Esophagus squamous epithelium (tissue), 5 donors: ENCODE results near the gene MTHFSD. TPM values are rescaled to one million over a fixed set of nuclear protein-coding genes. Genes with fewer than 3 reads are reported as not detected.

Experiments used
- DNase-seq: peaks from one replicate; lab custom pipeline; 2025; lab: John Stamatoyannopoulos, UW
- H3K27ac ChIP-seq, 4 donors: fragments of 200-600 bp; sonication (generic); one replicate each; pipeline ENCODE4 v1.5.1; 2016 to 2019; ENCODE audit warnings: mild to moderate bottlenecking in 1 of 4
- H3K27me3 ChIP-seq, 4 donors: fragments of 200-600 bp; sonication (generic); 1 replicate in 3 of 4; 2 replicates in 1 of 4; pipeline versions ENCODE4 v1.5.1 to v1.6.0; 2017 to 2021; ENCODE audit warnings: antibody characterized with exemption in 1 of 4
- H3K36me3 ChIP-seq, 3 donors: fragments of 200-600 bp; sonication (generic); one replicate each; pipeline ENCODE4 v1.5.1; 2016 to 2019
- H3K4me1 ChIP-seq, 3 donors: fragments of 200-600 bp; sonication (generic); one replicate each; pipeline ENCODE4 v1.5.1; 2017 to 2019
- H3K4me3 ChIP-seq, 4 donors: fragments of 200-600 bp; sonication (generic); 1 replicate in 3 of 4; 2 replicates in 1 of 4; pipeline ENCODE4 v1.5.1; 2016 to 2019; ENCODE audit warnings: mild to moderate bottlenecking in 2 of 4, moderate library complexity in 1 of 4
- H3K9me3 ChIP-seq, 3 donors: fragments of 200-600 bp; sonication (generic); one replicate each; pipeline ENCODE4 v1.5.1; 2016 to 2019
- CTCF ChIP-seq, 6 experiments: fragments of 450-650 bp in 4 of 6; fragments of 200-600 bp in 2 of 6; sonication (generic) in 2 of 6; IDR thresholded peaks; one replicate each; pipeline ENCODE4 v1.5.1; 2016 to 2019; ENCODE audit warnings: antibody characterized with exemption in 6 of 6, mild to moderate bottlenecking in 4 of 6, moderate library complexity in 4 of 6
- POLR2A ChIP-seq, 4 donors: fragments of 450-650 bp; IDR thresholded peaks; one replicate each; pipeline ENCODE4 v1.6.1; 2017; ENCODE audit warnings: antibody characterized with exemption in 4 of 4, mild to moderate bottlenecking in 4 of 4, moderate library complexity in 3 of 4
- WGBS, 2 donors: methylation state at CpG; one replicate each; pipeline ENCODE4 v1.1.5; 2018; 5-methylcytosine and 5-hydroxymethylcytosine counted together
- intact Hi-C: fragments of 100-400 bp; cut with DNase I; formaldehyde crosslinking; loops from one replicate; pipeline ENCODE4 v1.15.0; 2022
- total RNA-seq, 4 donors: library from RNA; depleted of rRNA; stranded (reverse); fragments of >200 nt; gene quantifications; one replicate each; pipeline ENCODE4 v1.1.0, GENCODE V29; 2016
- donor health status: DM: yes; HTN: yes; CAD: no.

MTHFSD gene
- total RNA-seq, 4 donors from 2014 or later: 10.7 to 17.7 (median 14.8) TPM

GRCh38 chr16:86512301-86512859, 42.7 kb downstream of the MTHFSD start:
- no peak for DNase-seq

GRCh38 chr16:86511317-86512161, 43.5 kb downstream of the MTHFSD start:
- intact Hi-C loops: no loop called here
- WGBS, 2 donors: 40 to 73% methylated on average over 2 to 3 of the region's 44 CpGs

More at GRCh38 chr16:86512301-86512859, 42.7 kb downstream of the MTHFSD start:
- H3K4me1 ChIP-seq: peaks cover 19 to 58% (median 34%) of the 10 kb centered on the region in 3 donors
- H3K27ac ChIP-seq: peak overlapping the region; percentile 78 to 95 (median 94)
- intact Hi-C loops: no loop called here
- H3K9me3 ChIP-seq: no peaks in the 10 kb centered on the region
- peaks cover 3 to 100% (median 26%) of the 10 kb centered on the region in 4 donors for H3K27me3 ChIP-seq
- TF ChIP-seq CTCF (IDR thresholded peaks at IDR 0.05) (no peak), POLR2A (IDR thresholded peaks at IDR 0.05) (no peak)
- peak overlapping the region; percentile 39 to 69 (median 64) for H3K4me3 ChIP-seq
- WGBS, 2 donors: 20 to 28% methylated on average over 2 to 11 of the region's 24 CpGs
- no peaks in the 10 kb centered on the region for H3K36me3 ChIP-seq

GRCh38 chr16:86510465-86511261, 44.4 kb downstream of the MTHFSD start, which contains the start of gene FOXF1:
Gene FOXF1, plus strand, starts transcription at chr16:86510527. Its CDS starts 43 bp downstream, at chr16:86510570.
- Histone ChIP-seq H3K27me3 (peaks cover 0 to 100% (median 30%) of the 10 kb centered on the region in 4 donors), H3K9me3 (no peaks in the 10 kb centered on the region), H3K4me3 (peak within 1 kb of the TSS; percentile 39 to 69 (median 64)), H3K36me3 (no peaks in the 10 kb centered on the region), H3K4me1 (peaks cover 19 to 67% (median 31%) of the 10 kb centered on the region in 3 donors), H3K27ac (peak within 1 kb of the TSS; percentile 83 to 95 (median 94))
- intact Hi-C loops: no loop called here
- TF ChIP-seq CTCF (IDR thresholded peaks at IDR 0.05) (no peak), POLR2A (IDR thresholded peaks at IDR 0.05) (peak in 2 of 4 donors; percentile 67 to 87)
- 0% methylated on average over 13 of the region's 89 CpGs; no CpG with 5 or more reads in 1 of the 2 donors for WGBS, 2 donors
- no peak for DNase-seq

More at GRCh38 chr16:86511317-86512161, 43.5 kb downstream of the MTHFSD start:
- DNase-seq: no peak
- Histone ChIP-seq H3K9me3 (no peaks in the 10 kb centered on the region), H3K4me3 (peak overlapping the region; percentile 39 to 69 (median 64)), H3K27me3 (peaks cover 3 to 100% (median 30%) of the 10 kb centered on the region in 4 donors), H3K36me3 (no peaks in the 10 kb centered on the region), H3K27ac (peak overlapping the region; percentile 78 to 95 (median 94)), H3K4me1 (peaks cover 19 to 59% (median 34%) of the 10 kb centered on the region in 3 donors)
- TF ChIP-seq POLR2A (IDR thresholded peaks at IDR 0.05): no peak
- no peak for TF ChIP-seq CTCF (IDR thresholded peaks at IDR 0.05)

- no peaks in the 10 kb centered on the region for H3K9me3 ChIP-seq
- H3K4me3 ChIP-seq: peak overlapping the region; percentile 39 to 69 (median 64)
- peaks cover 0 to 100% (median 27%) of the 10 kb centered on the region in 4 donors for H3K27me3 ChIP-seq
- no peak for DNase-seq
- TF ChIP-seq POLR2A (IDR thresholded peaks at IDR 0.05) (peak in 2 of 4 donors; percentile 15), CTCF (IDR thresholded peaks at IDR 0.05) (peak in 1 of 6 experiments; percentile 17)
- peaks cover 19 to 75% (median 29%) of the 10 kb centered on the region in 3 donors for H3K4me1 ChIP-seq
- peak overlapping the region; percentile 83 to 95 (median 94) for H3K27ac ChIP-seq
- 2% methylated on average over 8 to 9 of the region's 84 CpGs for WGBS, 2 donors
- intact Hi-C loops: loop anchor here (5.0 kb wide), 1 partner anchor 168 kb away; no protein-coding TSS in a partner anchor
- no peaks in the 10 kb centered on the region for H3K36me3 ChIP-seq
Observed at GRCh38 chr16:86509759-86510464, 45.1 kb downstream of the MTHFSD start.
